K562 (cell line): Measurements from ENCODE around the gene ANK3. TPM values are rescaled to one million over a fixed set of nuclear protein-coding genes. Genes with fewer than 3 reads are reported as not detected.

Source experiments
- CREBBP ChIP-seq: IDR thresholded peaks from one replicate; pipeline ENCODE4 v1.6.1; 2012; ENCODE audit warnings: low read depth, mild to moderate bottlenecking, control low read depth, inconsistent platforms, low read length
- CUX1 ChIP-seq: fragments of 200-800 bp; sonication (Bioruptor generic); IDR thresholded peaks from 2 replicates; pipeline ENCODE4 v1.6.1; 2016; ENCODE audit warnings: missing genetic modification characterization, missing compliant biosample characterization
- DACH1 ChIP-seq: fragments of 450-650 bp; IDR thresholded peaks from 2 replicates; pipeline ENCODE4 v1.6.1; 2018; ENCODE audit not compliant: partially characterized antibody
- FOSL1 ChIP-seq: fragments of 200-800 bp; sonication (Bioruptor generic); conservative IDR thresholded peaks from 2 replicates; pipeline ENCODE4 v1.6.1; 2016; ENCODE audit warnings: missing genetic modification characterization, missing compliant biosample characterization
- HEY1 ChIP-seq: fragments of 250-450 bp; sonication (Bioruptor Pico); IDR thresholded peaks from 2 replicates; pipeline ENCODE4 v1.5.0; 2020; ENCODE audit warnings: mild to moderate bottlenecking, moderate library complexity, borderline replicate concordance
- IFI16 ChIP-seq: fragments of 250-450 bp; sonication (Bioruptor Pico); IDR thresholded peaks from 2 replicates; pipeline ENCODE4 v2.1.2; 2022; ENCODE audit warnings: mild to moderate bottlenecking, inconsistent platforms
- NCOA2 ChIP-seq, 2 experiments: fragments of 450-650 bp; IDR thresholded peaks; 2 replicates each; pipeline ENCODE4 v1.6.1; 2018; ENCODE audit warnings: mild to moderate bottlenecking in 2 of 2, moderate library complexity in 1 of 2; ENCODE audit not compliant: partially characterized antibody in 2 of 2
- PCBP2 ChIP-seq: fragments of 200-400 bp; formaldehyde crosslinking; IDR thresholded peaks from 2 replicates; pipeline ENCODE4 v1.6.1; 2018; ENCODE audit warnings: low read length, low read depth, mild to moderate bottlenecking, moderate library complexity; ENCODE audit not compliant: poor library complexity, severe bottlenecking
- STAT5A ChIP-seq: IDR thresholded peaks from 2 replicates; pipeline ENCODE4 v1.6.1; 2012; ENCODE audit warnings: low read length, inconsistent platforms, borderline replicate concordance
- WHSC1 ChIP-seq: IDR thresholded peaks from one replicate; pipeline ENCODE4 v1.6.1; 2012; ENCODE audit warnings: low read length, control low read depth, inconsistent platforms
- ZBTB17 ChIP-seq: fragments of 450-650 bp; formaldehyde crosslinking; IDR thresholded peaks from 2 replicates; pipeline ENCODE4 v1.4.0; 2020; ENCODE audit warnings: mild to moderate bottlenecking
- ZKSCAN1 ChIP-seq: fragments of 150-350 bp; IDR thresholded peaks from 2 replicates; pipeline ENCODE4 v1.6.1; 2016; ENCODE audit warnings: low read depth, low read length
- ZNF277 ChIP-seq: fragments of 250-450 bp; sonication (Bioruptor Pico); IDR thresholded peaks from 2 replicates; pipeline ENCODE4 v1.8.0; 2022; ENCODE audit warnings: inconsistent platforms, mild to moderate bottlenecking, moderate library complexity, borderline replicate concordance
- ZNF512 ChIP-seq: IDR thresholded peaks from 2 replicates; pipeline ENCODE4 v1.6.1; 2016; ENCODE audit warnings: missing genetic modification characterization, missing compliant biosample characterization
- ZNF551 ChIP-seq: fragments of 250-450 bp; sonication (Bioruptor Pico); IDR thresholded peaks from 2 replicates; pipeline ENCODE4 v1.5.0; 2021; ENCODE audit warnings: mild to moderate bottlenecking, moderate library complexity
- ZNF707 ChIP-seq: fragments of 250-450 bp; sonication (Bioruptor Pico); conservative IDR thresholded peaks from 2 replicates; pipeline ENCODE4 v1.8.0; 2022; ENCODE audit warnings: inconsistent platforms, mild to moderate bottlenecking, moderate library complexity
- polyA plus RNA-seq, 8 experiments: library from polyadenylated mRNA; depleted of rRNA in 4 of 8; stranded (reverse) in 5 of 8; unstranded in 3 of 8; fragments of >200 nt; fragmentation: Nextera tagmentation in 2 of 8; fragmentation: Illumina TruSeq in 1 of 8; extraction: Ambion mirVana in 2 of 8; extraction: Trizol in 1 of 8; gene quantifications; 2 replicates each; pipeline versions ENCODE4 v1.2.1 to v1.2.3, GENCODE V29; 2011 to 2014; ENCODE audit warnings: inconsistent platforms in 1 of 8, missing spikeins in 1 of 8
- total RNA-seq, 7 experiments: library from RNA; depleted of rRNA in 6 of 7; stranded (reverse); fragments of >200 nt in 6 of 7; fragmentation: Illumina TruSeq in 2 of 7; extraction: Trizol in 2 of 7; gene quantifications; 2 replicates each; pipeline versions ENCODE4 v1.2.1 to v1.2.3, GENCODE V29; 2011 to 2021; ENCODE audit warnings: low replicate concordance in 1 of 7
- TF ChIP-seq, protein P1 (sequence below): fragments of 450-650 bp; formaldehyde crosslinking; IDR thresholded peaks from 2 replicates; pipeline ENCODE4 v1.4.0; 2020; ENCODE audit warnings: mild to moderate bottlenecking, moderate library complexity

The ANK3 gene
- total and polyA plus RNA-seq, 9 of the 15 experiments (the other 6 are each of a cell fraction or from before 2014, with no cell fraction given), result 10.0 to 32.3 (median 17.9) TPM

DNA sequence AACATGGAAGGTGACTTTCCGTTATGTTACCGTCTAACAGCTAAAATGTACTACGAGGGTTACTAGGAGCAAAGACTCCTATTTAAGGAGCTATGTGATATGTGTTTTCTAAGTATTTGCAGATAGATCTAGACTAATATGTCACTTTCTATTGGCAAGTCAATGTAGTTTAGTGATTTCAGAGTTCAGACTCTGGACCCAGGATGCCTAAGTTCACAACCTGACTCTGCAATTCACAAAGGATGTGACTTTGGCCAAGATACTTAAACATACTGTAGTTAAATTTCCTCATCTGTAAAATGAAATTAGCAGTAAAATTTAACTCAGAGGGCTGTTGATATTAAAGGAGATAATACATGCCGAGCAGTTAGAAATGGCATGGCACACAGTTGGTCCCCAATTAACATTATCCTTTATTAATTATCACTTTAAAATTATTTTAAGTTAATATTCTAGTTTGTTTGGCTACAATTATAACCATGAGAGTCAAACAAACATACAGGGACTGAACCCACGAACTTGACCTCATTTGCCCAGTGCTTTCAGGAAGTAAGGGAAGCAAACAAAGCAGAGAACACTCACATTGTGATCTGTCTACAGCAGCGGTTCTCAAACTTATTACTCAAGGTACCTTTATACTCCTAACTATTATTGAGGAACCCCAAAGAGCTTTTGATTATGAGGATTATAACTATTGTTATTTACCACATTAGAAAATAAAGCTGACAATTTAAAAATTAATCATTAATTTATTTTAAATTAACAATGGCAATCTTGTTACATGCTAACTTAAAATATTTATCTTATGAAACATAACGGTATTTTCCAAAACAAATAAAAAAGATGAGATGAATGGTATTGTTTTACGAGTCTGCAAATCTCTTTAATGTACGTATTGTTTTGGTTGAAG, 94.4 kb downstream of the ANK3 start (continued):
- TF ChIP-seq, protein P1, sequence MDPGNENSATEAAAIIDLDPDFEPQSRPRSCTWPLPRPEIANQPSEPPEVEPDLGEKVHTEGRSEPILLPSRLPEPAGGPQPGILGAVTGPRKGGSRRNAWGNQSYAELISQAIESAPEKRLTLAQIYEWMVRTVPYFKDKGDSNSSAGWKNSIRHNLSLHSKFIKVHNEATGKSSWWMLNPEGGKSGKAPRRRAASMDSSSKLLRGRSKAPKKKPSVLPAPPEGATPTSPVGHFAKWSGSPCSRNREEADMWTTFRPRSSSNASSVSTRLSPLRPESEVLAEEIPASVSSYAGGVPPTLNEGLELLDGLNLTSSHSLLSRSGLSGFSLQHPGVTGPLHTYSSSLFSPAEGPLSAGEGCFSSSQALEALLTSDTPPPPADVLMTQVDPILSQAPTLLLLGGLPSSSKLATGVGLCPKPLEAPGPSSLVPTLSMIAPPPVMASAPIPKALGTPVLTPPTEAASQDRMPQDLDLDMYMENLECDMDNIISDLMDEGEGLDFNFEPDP (CRISPR knock-in tag), result no peak
- no peak for TF ChIP-seq ZNF551 (CRISPR knock-in tag)
- TF ChIP-seq ZNF277 (CRISPR knock-in tag), result no peak
- no peak for TF ChIP-seq PCBP2
- no peak for TF ChIP-seq ZNF512
- TF ChIP-seq WHSC1, result no peak
- TF ChIP-seq CREBBP, result no peak
- TF ChIP-seq ZKSCAN1, result no peak
- TF ChIP-seq FOSL1 (tag), result 0 out of 2 replicates have a peak, but pooled peaks have one; percentile 17
- TF ChIP-seq ZNF707 (CRISPR knock-in tag), result no peak
- TF ChIP-seq ZBTB17 (CRISPR knock-in tag), result 0 out of 2 replicates have a peak, but pooled peaks have one; percentile 43
- TF ChIP-seq CUX1 (CRISPR knock-in tag), result 0 out of 2 replicates have a peak, but pooled peaks have one; percentile 52
- TF ChIP-seq STAT5A, result no peak
- TF ChIP-seq HEY1 (CRISPR knock-in tag), result no peak
- TF ChIP-seq IFI16 (CRISPR knock-in tag), result no peak
- no peak for TF ChIP-seq DACH1
- TF ChIP-seq NCOA2 (IDR thresholded peaks at IDR 0.05; ENCODE audit: partially characterized antibody in 2 of 2), result peak in 1 of 2 experiments; percentile 35
